Activated B cell treated with CpG ODN at 0.5 μM for 24 hours (primary cell): ENCODE results near the gene PLEK. TPM values are rescaled to one million over a fixed set of nuclear protein-coding genes. Genes with fewer than 3 reads are reported as not detected.

Experiments used
- ATAC-seq: fragments of 200-7000 bp; cut with Tn5 transposase; one replicate; pipeline ENCODE4 v1.10.0; 2021; ENCODE audit warnings: low read depth, mild to moderate bottlenecking, moderate library complexity
- CTCF ChIA-PET: fragments of 350-600 bp; sonication (Branson Sonifier 250); formaldehyde crosslinking; loops from one replicate; lab custom pipeline; 2021; ENCODE audit warnings: antibody characterized with exemption; lab: Charles Lee
- POLR2A ChIA-PET: fragments of 350-600 bp; sonication (Branson Sonifier 250); formaldehyde crosslinking; loops from one replicate; lab custom pipeline; 2021; ENCODE audit warnings: antibody characterized with exemption; lab: Charles Lee
- DNase-seq: peaks from one replicate; pipeline ENCODE4 v3.0.0; 2022
- H3K27ac Mint-ChIP-seq: one replicate; pipeline ENCODE4 v1.8.0; 2020; ENCODE audit warnings: mixed read lengths
- H3K27me3 Mint-ChIP-seq: one replicate; pipeline ENCODE4 v1.8.0; 2021; ENCODE audit warnings: mixed read lengths
- H3K36me3 Mint-ChIP-seq: one replicate; pipeline ENCODE4 v1.8.0; 2021; ENCODE audit warnings: low read depth, mixed read lengths
- H3K4me1 Mint-ChIP-seq: one replicate; pipeline ENCODE4 v1.8.0; 2021; ENCODE audit warnings: mixed read lengths
- H3K4me3 Mint-ChIP-seq: one replicate; pipeline ENCODE4 v1.8.0; 2020; ENCODE audit warnings: mild to moderate bottlenecking, mixed read lengths
- H3K9me3 Mint-ChIP-seq: one replicate; pipeline ENCODE4 v1.8.0; 2020; ENCODE audit warnings: mixed read lengths
- intact Hi-C: fragments of 100-400 bp; cut with micrococcal nuclease; formaldehyde crosslinking; loops from one replicate; pipeline ENCODE4 v1.15.1; 2024
- total RNA-seq: library from RNA; stranded (reverse); gene quantifications from 2 replicates; pipeline ENCODE4 v1.2.3, GENCODE V29; 2022
- TF ChIP-seq, protein P1 (sequence below): fragments of 200-600 bp; IDR thresholded peaks from one replicate; pipeline ENCODE4 v1.8.0; 2022; ENCODE audit warnings: antibody characterized with exemption, mild to moderate bottlenecking

Gene PLEK
- total RNA-seq, 1 donor from 2014 or later: 140 TPM

DNA sequence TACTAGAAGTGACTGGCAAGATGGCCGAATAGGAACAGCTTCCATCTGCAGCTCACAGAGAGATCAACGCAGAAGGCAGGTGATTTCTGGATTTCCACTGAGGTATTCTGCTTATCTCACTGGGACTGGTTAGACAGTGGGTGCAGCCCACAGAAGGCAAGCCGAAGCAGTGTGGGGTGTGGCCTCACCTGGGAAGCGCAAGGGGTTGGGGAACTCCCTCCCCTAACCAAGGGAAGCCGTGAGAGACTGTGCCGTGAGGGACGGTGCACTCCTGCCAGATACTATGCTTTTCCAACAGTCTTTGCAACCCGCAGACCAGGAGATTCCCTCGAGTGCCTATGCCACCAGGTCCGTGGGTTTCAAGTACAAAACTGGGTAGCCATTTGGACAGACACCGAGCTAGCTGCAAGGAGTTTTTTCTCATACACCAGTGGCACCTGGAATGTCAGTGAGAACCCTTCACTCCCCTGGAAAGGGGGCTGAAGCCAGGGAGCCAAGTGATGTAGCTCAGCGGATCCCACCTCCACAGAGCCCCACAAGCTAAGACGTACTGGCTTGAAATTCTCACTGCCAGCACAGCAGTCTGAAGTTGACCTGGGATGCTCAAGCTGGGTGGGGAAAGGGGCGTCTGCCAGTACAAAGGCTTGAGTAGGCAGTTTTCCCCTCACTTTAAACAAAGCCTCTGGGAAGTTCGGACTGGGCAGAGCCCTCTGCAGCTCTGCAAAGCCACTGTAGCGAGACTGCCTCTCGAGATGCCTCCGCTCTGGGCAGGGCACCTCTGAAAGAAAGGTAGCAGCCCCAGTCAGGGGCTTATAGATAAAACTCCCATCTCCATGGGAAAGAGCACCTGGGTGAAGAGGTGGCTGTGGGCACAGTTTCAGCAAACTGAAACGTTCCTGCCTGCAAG lies 40.1 kb downstream of the PLEK start:
- DNase-seq (no peak), ATAC-seq (peak; percentile 30)
- Mint-ChIP-seq H3K4me3 (peak overlapping the region; percentile 25), H3K27ac (peak overlapping the region; percentile 47), H3K9me3 (peaks cover 35% of the 10 kb centered on the region), H3K4me1 (peaks cover 99% of the 10 kb centered on the region), H3K36me3 (peaks cover 55% of the 10 kb centered on the region), H3K27me3 (no peaks in the 10 kb centered on the region)
- CTCF ChIA-PET: interaction anchor here (3.1 kb wide), 1 partner anchor 39 kb away, joined by 9 read pairs; no protein-coding TSS in a partner anchor
- POLR2A ChIA-PET: interaction anchor here (1.2 to 2.6 kb wide), 5 partner anchors 13 to 40 kb away, joined by 3 to 11 read pairs (median 4); partner anchors contain the start of gene PLEK
- intact Hi-C loops: no loop called here
- TF ChIP-seq, protein P1, sequence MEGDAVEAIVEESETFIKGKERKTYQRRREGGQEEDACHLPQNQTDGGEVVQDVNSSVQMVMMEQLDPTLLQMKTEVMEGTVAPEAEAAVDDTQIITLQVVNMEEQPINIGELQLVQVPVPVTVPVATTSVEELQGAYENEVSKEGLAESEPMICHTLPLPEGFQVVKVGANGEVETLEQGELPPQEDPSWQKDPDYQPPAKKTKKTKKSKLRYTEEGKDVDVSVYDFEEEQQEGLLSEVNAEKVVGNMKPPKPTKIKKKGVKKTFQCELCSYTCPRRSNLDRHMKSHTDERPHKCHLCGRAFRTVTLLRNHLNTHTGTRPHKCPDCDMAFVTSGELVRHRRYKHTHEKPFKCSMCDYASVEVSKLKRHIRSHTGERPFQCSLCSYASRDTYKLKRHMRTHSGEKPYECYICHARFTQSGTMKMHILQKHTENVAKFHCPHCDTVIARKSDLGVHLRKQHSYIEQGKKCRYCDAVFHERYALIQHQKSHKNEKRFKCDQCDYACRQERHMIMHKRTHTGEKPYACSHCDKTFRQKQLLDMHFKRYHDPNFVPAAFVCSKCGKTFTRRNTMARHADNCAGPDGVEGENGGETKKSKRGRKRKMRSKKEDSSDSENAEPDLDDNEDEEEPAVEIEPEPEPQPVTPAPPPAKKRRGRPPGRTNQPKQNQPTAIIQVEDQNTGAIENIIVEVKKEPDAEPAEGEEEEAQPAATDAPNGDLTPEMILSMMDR: no peak

DNA sequence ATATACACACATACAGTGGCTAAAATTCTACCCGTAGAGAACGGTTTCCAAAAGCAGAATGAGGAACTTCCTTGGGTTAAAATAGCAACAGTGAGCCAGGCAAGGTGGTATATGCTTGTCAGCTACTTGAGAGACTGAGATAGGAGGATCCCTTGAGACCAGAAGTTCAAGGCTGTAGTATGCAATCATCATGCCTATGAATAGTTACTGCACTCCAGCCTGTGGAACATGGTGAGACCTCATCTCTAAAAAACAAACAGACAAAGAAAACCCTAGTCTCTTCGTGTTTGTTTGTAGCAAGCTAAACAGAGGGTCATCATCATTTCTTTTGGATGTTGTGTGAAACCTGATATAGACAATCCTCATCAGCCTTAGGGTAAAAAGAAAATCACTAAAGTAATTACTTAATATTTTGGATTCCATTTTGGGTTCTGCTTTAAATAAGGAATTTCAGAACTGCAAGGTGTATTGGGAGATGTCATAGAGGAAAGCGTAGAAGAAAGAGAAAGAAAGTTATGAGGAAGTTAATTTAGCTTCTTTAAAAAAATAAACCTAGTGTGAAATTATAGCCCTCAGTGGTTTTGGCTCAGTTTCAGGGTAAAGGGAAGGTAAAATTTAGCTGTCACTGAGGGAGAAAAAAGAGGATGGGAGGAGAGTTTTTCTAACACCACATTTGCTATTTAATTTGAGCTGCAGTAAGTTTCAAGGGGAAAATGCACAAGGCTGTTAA lies 46.5 kb downstream of the PLEK start:
- intact Hi-C loops: loop anchor here (1.0 kb wide), 5 partner anchors 8 to 49 kb away; no protein-coding TSS in a partner anchor
- TF ChIP-seq, protein P1: no peak
- Mint-ChIP-seq H3K9me3 (peaks cover 17% of the 10 kb centered on the region), H3K36me3 (peaks cover 15% of the 10 kb centered on the region), H3K27me3 (no peaks in the 10 kb centered on the region), H3K4me3 (peak overlapping the region; percentile 78), H3K27ac (peak overlapping the region; percentile 93), H3K4me1 (peaks cover 97% of the 10 kb centered on the region)
- DNase-seq (no peak), ATAC-seq (peak; percentile 98)
- POLR2A ChIA-PET: interaction anchor here (0.9 to 2.5 kb wide), 7 partner anchors 8 to 47 kb away, joined by 3 to 17 read pairs (median 7); partner anchors contain the start of gene PLEK
- CTCF ChIA-PET: interaction anchor here (1.3 to 1.5 kb wide), 2 partner anchors 30 to 54 kb away, joined by 6 to 8 read pairs; no protein-coding TSS in a partner anchor

DNA sequence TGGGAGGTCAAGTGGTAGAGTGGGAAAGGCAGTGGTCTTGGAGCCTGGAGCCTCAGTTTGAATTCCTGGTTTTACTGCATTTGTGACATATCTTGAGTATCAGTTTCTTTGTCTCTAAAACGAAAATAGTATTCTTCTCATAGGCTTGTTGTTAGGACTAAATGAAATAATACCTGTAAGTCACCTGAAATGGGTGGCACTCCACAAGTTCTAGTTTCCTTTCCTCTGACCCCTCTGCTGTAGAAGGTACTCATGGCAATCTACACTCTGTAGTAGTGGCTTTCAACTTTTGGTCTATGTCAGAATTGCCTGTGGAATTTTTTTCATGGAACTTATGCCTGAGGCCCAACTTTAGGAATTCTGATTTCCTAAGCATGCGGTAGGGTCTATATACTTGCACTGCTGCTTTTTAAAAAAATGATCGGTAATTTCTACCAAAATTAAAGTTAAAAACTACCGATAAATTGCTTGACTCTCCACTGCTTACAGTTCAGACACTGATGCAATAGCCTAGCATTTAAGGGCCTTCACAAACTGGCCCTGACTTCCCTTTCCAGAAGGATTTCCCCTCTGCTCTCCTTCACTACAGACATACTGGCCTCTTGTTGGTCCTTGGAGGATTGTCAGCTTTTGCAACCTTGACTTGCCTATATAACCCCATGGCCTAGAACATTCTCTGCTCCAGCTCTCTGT lies 47.2 kb downstream of the PLEK start:
- intact Hi-C loops: no loop called here
- ATAC-seq (no peak), DNase-seq (no peak)
- Mint-ChIP-seq H3K4me3 (peak overlapping the region; percentile 78), H3K4me1 (peaks cover 97% of the 10 kb centered on the region), H3K27me3 (no peaks in the 10 kb centered on the region), H3K27ac (peak overlapping the region; percentile 93), H3K9me3 (peaks cover 11% of the 10 kb centered on the region), H3K36me3 (peaks cover 9% of the 10 kb centered on the region)
- TF ChIP-seq, protein P1: no peak
- CTCF ChIA-PET: interaction anchor here (1.3 to 1.5 kb wide), 2 partner anchors 29 to 55 kb away, joined by 6 to 8 read pairs; no protein-coding TSS in a partner anchor
- POLR2A ChIA-PET: interaction anchor here (1.2 to 2.5 kb wide), 6 partner anchors 9 to 47 kb away, joined by 5 to 17 read pairs (median 8); partner anchors contain the start of gene PLEK

DNA sequence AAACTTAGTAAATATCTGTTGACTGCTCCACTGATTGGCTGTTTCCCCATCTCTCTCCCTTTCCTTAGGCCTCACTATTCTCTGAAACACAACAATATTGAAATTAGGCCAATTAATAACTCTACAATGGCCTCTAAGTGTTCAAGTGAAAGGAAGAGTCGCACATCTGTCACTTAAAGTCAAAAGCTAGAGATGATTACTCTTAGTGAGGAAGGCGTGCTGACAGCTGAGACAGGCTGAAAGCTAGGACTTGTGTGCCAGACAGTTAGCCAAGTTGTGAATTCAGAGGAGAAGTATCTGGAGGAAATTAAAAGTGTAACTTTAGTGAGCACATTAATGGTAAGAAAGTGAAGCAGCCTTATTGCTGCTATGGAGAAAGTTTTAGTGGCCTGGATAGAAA lies 48.4 kb downstream of the PLEK start:
- ATAC-seq: no peak
- peak overlapping the region; percentile 37 for H3K27ac Mint-ChIP-seq
- no peak for DNase-seq
- TF ChIP-seq, protein P1: no peak
- H3K4me1 Mint-ChIP-seq: peaks cover 98% of the 10 kb centered on the region
- POLR2A ChIA-PET: interaction anchor here (1.1 to 1.6 kb wide), 3 partner anchors 25 to 48 kb away, joined by 3 to 4 read pairs (median 3); partner anchors contain the start of gene PLEK
- no peaks in the 10 kb centered on the region for H3K27me3 Mint-ChIP-seq
- no peaks in the 10 kb centered on the region for H3K36me3 Mint-ChIP-seq
- peaks cover 6% of the 10 kb centered on the region for H3K9me3 Mint-ChIP-seq
- CTCF ChIA-PET: interaction anchor here (1.2 kb wide), 1 partner anchor 26 kb away, joined by 3 read pairs; no protein-coding TSS in a partner anchor
- no peak overlapping the region for H3K4me3 Mint-ChIP-seq
- intact Hi-C loops: no loop called here
